GM10266 (cell line): ENCODE results near the gene FAM24B.
"Not testable (repeated sequence)": the region's sequence is repeated elsewhere in the genome, so short reads cannot be mapped to it uniquely, and the experiment has no call there.

ENCODE experiments used
- DNase-seq: peaks from one replicate; pipeline ENCODE4 v3.0.0; 2012; ENCODE audit errors: extremely low spot score
- TF ChIP-seq, protein P1 (sequence below): IDR thresholded peaks from 2 replicates; pipeline ENCODE4 v1.5.1; 2012; ENCODE audit warnings: mild to moderate bottlenecking, low read depth; ENCODE audit not compliant: control insufficient read depth, insufficient read depth; ENCODE audit errors: missing control alignments

The FAM24B gene

DNA sequence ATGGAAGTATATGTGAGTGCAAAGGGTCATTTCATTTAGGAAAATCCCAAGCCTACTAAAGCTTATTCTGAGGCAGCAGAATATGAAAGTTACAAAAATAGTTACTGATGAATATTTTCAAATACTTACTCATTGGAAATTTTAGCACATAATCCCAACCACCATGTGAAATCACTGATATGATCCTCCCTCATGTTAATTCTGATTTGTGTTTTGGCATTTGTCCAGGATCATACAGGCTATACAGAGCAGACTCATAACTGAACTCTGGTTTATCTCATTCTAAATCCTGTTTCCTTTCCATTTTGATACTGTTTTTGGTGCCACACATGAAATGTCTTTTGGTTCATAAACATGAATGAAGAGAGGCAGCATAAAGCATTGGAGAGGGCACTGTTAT lies 3.4 kb upstream of the FAM24B start:
- TF ChIP-seq, protein P1, sequence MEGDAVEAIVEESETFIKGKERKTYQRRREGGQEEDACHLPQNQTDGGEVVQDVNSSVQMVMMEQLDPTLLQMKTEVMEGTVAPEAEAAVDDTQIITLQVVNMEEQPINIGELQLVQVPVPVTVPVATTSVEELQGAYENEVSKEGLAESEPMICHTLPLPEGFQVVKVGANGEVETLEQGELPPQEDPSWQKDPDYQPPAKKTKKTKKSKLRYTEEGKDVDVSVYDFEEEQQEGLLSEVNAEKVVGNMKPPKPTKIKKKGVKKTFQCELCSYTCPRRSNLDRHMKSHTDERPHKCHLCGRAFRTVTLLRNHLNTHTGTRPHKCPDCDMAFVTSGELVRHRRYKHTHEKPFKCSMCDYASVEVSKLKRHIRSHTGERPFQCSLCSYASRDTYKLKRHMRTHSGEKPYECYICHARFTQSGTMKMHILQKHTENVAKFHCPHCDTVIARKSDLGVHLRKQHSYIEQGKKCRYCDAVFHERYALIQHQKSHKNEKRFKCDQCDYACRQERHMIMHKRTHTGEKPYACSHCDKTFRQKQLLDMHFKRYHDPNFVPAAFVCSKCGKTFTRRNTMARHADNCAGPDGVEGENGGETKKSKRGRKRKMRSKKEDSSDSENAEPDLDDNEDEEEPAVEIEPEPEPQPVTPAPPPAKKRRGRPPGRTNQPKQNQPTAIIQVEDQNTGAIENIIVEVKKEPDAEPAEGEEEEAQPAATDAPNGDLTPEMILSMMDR: no peak
- no peak for DNase-seq

DNA sequence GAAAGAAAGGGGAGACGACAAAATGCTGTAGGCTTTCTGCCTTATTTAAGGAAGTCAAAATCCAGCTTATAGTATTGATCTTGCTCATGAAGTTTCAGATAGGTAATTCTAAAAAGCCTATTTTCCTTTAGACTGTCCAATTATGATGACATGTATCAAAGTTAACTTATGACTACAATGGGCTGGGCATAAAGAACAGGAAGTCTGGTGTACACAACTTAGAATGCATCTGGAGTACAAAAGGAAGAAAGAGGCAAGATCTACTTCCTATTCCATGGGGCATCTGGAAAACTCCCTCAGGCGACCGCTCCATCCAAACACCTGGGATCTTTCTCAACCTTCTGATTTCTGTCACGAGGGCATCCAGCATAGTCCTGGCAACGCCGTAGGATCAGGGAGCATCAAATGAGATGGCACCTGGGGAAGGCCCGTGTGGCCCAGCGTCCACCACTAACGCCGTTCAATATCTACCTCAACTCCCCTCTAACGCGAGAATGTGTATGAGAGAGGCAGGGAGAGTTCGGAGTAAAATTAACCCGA lies 512 bp downstream of the FAM24B start:
- TF ChIP-seq, protein P1: no peak
- no peak for DNase-seq

DNA sequence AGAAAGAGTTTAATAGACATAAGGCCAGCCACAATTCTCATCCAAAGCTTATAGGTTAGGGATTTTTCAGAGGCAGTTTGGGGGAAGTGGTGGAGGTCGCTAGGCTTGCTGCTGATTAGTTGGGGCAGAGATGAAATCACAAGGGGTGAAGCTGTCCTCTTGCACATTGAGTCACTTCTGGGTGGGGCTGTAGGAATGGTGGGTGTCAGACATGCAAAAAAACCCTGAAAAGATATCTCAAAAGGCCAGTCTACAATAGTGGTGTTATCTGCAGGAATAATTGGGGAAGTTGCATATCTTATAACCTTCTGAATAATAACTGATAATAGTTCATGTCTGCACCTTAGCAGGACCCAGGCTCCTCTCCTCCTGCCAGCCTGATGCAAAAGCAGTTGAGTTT lies 2.1 kb downstream of the FAM24B start:
- DNase-seq: no peak

DNA sequence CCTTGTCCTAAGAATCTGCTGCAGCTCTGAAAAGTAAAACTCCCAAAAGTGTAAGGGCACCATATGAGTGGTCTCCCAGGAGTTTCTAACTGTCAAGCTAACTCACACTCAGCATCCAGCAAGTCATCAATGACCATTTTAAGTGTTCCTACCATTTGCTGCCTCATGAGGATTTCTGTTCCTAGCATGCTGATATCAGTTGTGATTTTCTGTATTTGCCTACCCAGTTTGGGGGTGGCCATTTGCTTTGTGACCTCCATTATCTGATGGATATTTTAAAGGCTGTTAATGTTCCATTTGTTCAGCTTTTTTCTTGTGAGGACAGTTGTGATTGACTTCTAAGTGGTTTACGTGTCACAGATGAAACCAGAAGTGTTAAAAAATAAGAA lies 2.9 kb downstream of the FAM24B start:
- no peak for DNase-seq
- TF ChIP-seq, protein P1: no peak

More for the DNA sequence above, 2.1 kb downstream of the FAM24B start:
- TF ChIP-seq, protein P1: no peak

DNA sequence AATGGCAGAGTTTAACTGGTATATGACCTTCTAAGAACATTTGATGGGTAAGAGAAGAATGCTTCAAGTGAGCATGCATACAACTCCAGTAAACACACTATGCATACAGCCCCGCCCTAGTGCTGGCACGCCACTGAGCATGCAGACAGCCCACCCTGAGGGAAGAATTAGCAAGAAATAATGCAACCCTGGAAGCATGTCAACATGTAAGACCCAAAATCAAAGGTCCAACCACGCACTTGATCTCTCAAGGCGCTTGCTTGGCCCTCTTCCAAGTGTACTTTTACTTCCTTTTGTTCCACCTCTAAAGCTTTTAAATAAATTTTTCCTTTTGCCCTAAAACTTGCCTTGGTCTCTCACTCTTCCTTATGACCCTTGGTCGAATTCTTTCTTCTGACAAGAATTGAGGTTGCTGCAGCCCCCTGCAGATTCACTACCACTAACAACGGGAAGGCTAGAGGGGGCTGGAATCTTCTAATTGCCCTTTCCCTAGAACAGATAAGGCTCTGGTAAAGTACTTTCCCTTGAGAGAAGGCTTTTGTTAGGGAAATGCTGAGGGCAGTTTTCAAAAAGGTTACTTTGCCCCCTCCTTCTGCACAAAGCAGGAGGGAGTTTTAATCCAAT lies 3.4 kb downstream of the FAM24B start:
- no peak for DNase-seq
- TF ChIP-seq, protein P1: no peak

DNA sequence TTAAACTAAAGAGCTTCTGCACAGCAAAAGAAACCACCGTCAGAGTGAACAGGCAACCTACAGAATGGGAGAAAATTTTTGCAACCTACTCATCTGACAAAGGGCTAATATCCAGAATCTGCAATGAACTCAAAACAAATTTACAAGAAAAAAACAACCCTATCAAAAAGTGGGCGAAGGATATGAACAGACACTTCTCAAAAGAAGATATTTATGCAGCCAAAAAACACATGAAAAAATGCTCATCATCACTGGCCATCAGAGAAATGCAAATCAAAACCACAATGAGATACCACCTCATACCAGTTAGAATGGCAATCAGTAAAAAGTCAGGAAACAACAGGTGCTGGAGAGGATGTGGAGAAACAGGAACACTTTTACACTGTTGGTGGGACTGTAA lies 7.4 kb downstream of the FAM24B start:
- not testable (repeated sequence) for DNase-seq

DNA sequence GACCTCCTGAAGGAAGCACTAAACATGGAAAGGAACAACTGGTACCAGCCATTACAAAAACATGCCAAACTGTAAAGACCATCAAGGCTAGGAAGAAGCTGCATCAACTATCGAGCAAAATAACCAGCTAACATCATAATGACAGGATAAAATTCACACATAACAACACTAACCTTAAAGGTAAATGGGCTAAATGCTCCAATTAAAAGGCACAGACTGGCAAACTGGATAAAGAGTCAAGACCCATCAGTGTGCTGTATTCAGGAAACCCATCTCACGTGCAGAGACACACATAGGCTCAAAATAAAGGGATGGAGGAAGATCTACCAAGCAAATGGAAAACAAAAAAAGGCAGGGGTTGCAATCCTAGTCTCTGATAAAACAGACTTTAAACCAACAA lies 10.6 kb downstream of the FAM24B start:
- DNase-seq: not testable (repeated sequence)

DNA sequence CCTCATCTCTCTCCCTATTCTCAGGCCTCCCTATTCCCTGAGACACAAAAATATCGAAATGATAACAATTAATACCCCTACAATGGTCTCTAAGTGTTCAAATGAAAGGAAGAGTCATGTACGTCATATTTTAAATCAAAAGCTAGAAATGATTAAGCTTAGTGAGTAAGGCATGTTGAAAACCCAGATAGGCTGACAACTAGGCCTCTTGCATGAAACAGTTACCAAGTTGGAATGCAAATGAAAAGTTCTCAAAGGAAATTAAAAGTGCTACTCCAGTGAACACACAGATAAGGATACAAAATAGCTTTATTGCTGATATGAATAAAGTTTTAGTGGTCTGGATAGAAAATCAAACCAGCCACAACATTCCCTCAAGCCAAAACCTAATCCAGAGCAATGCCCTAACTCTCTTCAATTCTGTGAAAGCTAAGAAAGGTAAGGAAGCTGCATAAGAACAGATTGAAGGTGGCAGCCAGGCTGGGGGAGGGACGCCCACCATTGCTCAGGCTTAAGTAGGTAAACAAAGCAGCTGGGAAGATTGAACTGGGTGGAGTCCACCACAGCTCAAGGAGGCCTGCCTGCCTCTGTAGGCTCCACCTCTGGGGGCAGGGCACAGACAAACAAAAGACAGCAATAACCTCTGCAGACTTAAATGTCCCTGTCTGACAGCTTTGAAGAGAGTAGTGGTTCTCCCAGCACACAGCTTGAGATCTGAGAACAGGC lies 12.5 kb downstream of the FAM24B start:
- DNase-seq: not testable (repeated sequence)

DNA sequence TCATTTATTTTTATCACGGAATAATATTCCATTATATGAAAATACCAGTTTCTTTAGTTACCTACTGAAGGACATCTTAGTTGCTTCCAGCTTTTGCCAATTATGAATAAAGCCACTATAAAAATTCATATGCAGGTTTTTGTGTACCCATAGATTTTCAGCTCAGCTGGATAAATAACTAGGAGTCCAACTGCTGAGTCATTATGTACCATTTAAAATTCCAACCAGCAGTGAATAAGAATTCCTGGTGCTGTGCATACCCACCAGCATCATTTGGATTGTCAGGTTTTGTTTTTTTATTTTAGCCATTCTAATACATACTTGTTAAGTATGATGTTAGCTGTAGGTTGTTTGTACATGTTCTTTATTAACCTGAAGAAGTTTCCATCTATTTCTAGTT lies 14.5 kb downstream of the FAM24B start:
- DNase-seq: no peak
- TF ChIP-seq, protein P1: no peak
